Measurements from ENCODE around the gene GUCA2B.

The GUCA2B gene

GRCh38 chr1:42192106-42192505 is 38.9 kb downstream of the GUCA2B start:
- no peak for DNase-seq

DNA sequence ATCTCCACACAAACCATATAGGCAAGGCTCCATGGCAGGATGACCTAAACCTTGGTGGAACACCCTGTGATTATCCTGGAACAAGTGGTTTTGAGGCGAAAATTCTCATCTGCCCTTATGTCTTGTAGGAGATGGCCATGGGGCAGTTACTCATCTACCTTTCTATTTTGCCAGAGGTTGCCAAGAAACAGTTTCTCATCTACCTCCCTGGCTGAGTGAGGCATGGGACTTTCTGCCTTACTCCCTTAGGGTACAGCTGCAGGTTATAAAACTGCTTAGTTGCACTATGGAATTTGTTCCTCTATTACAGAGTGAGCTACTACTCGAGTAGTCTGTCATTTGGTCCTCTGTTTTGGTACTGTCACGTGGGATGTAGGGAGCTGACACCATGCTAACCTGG is 42.6 kb downstream of the GUCA2B start:
- no peak for DNase-seq

DNA sequence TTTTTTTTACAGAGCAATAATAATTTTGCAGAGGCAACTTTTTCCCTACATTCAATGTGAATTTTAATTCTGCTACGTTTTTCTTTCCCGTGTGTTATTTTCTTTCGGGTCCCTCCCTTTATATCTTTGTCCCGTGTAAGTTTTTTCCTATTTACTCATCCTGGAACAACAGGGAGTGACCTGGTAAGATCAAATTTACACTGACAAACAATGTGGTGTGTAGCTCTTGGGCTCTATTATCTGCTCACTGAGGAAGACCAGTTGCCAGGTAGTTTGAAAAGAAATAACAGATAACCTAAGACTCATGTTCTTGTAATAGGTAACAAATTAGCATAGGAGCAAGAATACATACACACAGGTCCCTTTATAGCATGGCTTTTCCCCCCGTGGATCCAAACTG is 45.0 kb downstream of the GUCA2B start:
- no peak for DNase-seq

DNA sequence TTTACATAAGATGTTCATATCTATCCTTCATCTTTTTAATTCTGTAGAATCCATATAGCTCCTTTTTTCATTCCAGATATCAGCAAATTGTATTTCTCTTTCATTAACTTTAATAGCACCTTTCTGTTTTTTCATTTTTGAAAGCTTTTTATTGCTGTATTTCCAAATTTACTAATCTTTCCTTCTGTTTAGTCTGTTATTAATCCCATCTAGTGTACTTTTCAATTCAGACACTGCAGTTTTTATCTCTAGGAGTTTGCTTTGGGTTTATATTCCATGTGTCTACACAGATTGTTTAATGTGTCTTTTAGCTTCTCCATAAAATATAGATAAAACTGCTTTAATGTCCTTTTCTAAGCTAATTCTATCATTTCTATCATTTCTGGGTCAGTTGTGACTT is 48.8 kb downstream of the GUCA2B start:
- DNase-seq: no peak

Data from GOT3 (cell line).